WERI-Rb-1 (cell line): ENCODE measurements around the gene CALN1.

Source experiments
- DNase-seq: peaks from one replicate; pipeline ENCODE4 v3.0.0-alpha.2; 2020
- H3K27ac ChIP-seq: fragments of 250-450 bp; sonication (Bioruptor Pico); 2 replicates; pipeline ENCODE4 v1.5.1; 2020; ENCODE audit warnings: mild to moderate bottlenecking, moderate library complexity
- H3K27me3 ChIP-seq: fragments of 250-450 bp; sonication (Bioruptor Pico); 2 replicates; pipeline ENCODE4 v1.5.1; 2021; ENCODE audit warnings: mild to moderate bottlenecking, low read depth, moderate library complexity; ENCODE audit not compliant: insufficient read depth, severe bottlenecking
- H3K36me3 ChIP-seq: fragments of 250-450 bp; sonication (Bioruptor Pico); 2 replicates; pipeline ENCODE4 v1.5.1; 2020; ENCODE audit warnings: mild to moderate bottlenecking, moderate library complexity
- H3K4me3 ChIP-seq: 2 replicates; pipeline ENCODE4 v1.5.1; 2011; ENCODE audit warnings: low read depth, mild to moderate bottlenecking, control low read depth, low read length
- H3K9me3 ChIP-seq: fragments of 250-450 bp; sonication (Bioruptor Pico); 2 replicates; pipeline ENCODE4 v1.5.1; 2021; ENCODE audit warnings: mild to moderate bottlenecking, moderate library complexity; ENCODE audit not compliant: severe bottlenecking
- CTCF ChIP-seq: IDR thresholded peaks from 2 replicates; pipeline ENCODE4 v1.5.1; 2011; ENCODE audit warnings: low read depth, mild to moderate bottlenecking, control low read depth, inconsistent platforms, low read length

The CALN1 gene

GRCh38 chr7:72272479-72272878 is 139.7 kb downstream of the CALN1 start:
- no peak overlapping the region for H3K4me3 ChIP-seq
- DNase-seq, result no peak
- H3K9me3 ChIP-seq, result no peaks in the 10 kb centered on the region
- H3K27ac ChIP-seq, result no peak overlapping the region
- H3K27me3 ChIP-seq, result peaks cover 6% of the 10 kb centered on the region
- H3K36me3 ChIP-seq, result no peaks in the 10 kb centered on the region
- TF ChIP-seq CTCF, result no peak

- no peaks in the 10 kb centered on the region for H3K36me3 ChIP-seq
- no peak for TF ChIP-seq CTCF
- H3K27me3 ChIP-seq, result peaks cover 13% of the 10 kb centered on the region
- H3K27ac ChIP-seq, result no peak overlapping the region
- no peaks in the 10 kb centered on the region for H3K9me3 ChIP-seq
- no peak overlapping the region for H3K4me3 ChIP-seq
- no peak for DNase-seq
These were observed 143.3 kb downstream of the CALN1 start for GRCh38 chr7:72268796-72269195.

GRCh38 chr7:72268090-72268489 is 144.0 kb downstream of the CALN1 start:
- no peak overlapping the region for H3K4me3 ChIP-seq
- H3K27ac ChIP-seq, result no peak overlapping the region
- H3K36me3 ChIP-seq, result no peaks in the 10 kb centered on the region

GRCh38 chr7:72267291-72267800 is 144.8 kb downstream of the CALN1 start:
- no peak for DNase-seq
- Histone ChIP-seq H3K9me3 (no peaks in the 10 kb centered on the region), H3K4me3 (no peak overlapping the region), H3K27ac (no peak overlapping the region), H3K36me3 (no peaks in the 10 kb centered on the region), H3K27me3 (peaks cover 13% of the 10 kb centered on the region)
- no peak for TF ChIP-seq CTCF

More at GRCh38 chr7:72268090-72268489, 144.0 kb downstream of the CALN1 start:
- DNase-seq, result no peak
- no peaks in the 10 kb centered on the region for H3K9me3 ChIP-seq
- peaks cover 13% of the 10 kb centered on the region for H3K27me3 ChIP-seq
- TF ChIP-seq CTCF, result no peak

GRCh38 chr7:72266771-72267170 is 145.4 kb downstream of the CALN1 start:
- no peaks in the 10 kb centered on the region for H3K9me3 ChIP-seq
- TF ChIP-seq CTCF, result no peak
- H3K27ac ChIP-seq, result no peak overlapping the region
- no peak overlapping the region for H3K4me3 ChIP-seq
- no peaks in the 10 kb centered on the region for H3K36me3 ChIP-seq
- DNase-seq, result no peak
- peaks cover 13% of the 10 kb centered on the region for H3K27me3 ChIP-seq

- Histone ChIP-seq H3K36me3 (no peaks in the 10 kb centered on the region), H3K4me3 (no peak overlapping the region), H3K9me3 (no peaks in the 10 kb centered on the region), H3K27ac (no peak overlapping the region), H3K27me3 (peaks cover 13% of the 10 kb centered on the region)
- TF ChIP-seq CTCF, result no peak
- DNase-seq, result no peak
These were observed 146.8 kb downstream of the CALN1 start for GRCh38 chr7:72265071-72265904.
